SK-N-SH treated with all-trans-retinoic acid at 6 μM for 48 hours (cell line): ENCODE results near the gene MEIS2.
A peak's percentile ranks its signal among the peaks of the same experiment; 100 is the strongest.

ENCODE experiments used
- ATAC-seq: fragments of 200-7000 bp; cut with Tn5 transposase; 3 replicates; pipeline ENCODE4 v1.9.1; 2020; ENCODE audit warnings: mild to moderate bottlenecking, moderate library complexity
- BACH2 ChIP-seq: fragments of 250-450 bp; sonication (Bioruptor Pico); IDR thresholded peaks from 2 replicates; pipeline ENCODE4 v1.9.0; 2021; ENCODE audit warnings: mild to moderate bottlenecking, borderline replicate concordance
- CSDC2 ChIP-seq: fragments of 250-450 bp; sonication (Bioruptor Pico); IDR thresholded peaks from 2 replicates; pipeline ENCODE4 v1.5.0; 2020; ENCODE audit warnings: mild to moderate bottlenecking, moderate library complexity
- ESRRG ChIP-seq: fragments of 250-450 bp; sonication (Bioruptor Pico); IDR thresholded peaks from 2 replicates; pipeline ENCODE4 v1.6.1; 2021; ENCODE audit warnings: mild to moderate bottlenecking
- GLIS3 ChIP-seq: fragments of 250-450 bp; sonication (Bioruptor Pico); IDR thresholded peaks from 2 replicates; pipeline ENCODE4 v1.5.0; 2020; ENCODE audit warnings: mild to moderate bottlenecking, moderate library complexity
- OSR1 ChIP-seq: fragments of 250-450 bp; sonication (Bioruptor Pico); IDR thresholded peaks from 2 replicates; pipeline ENCODE4 v1.8.0; 2022; ENCODE audit warnings: moderate library complexity, mild to moderate bottlenecking, inconsistent platforms
- PPARA ChIP-seq: fragments of 250-450 bp; sonication (Bioruptor Pico); IDR thresholded peaks from 2 replicates; pipeline ENCODE4 v1.5.0; 2020; ENCODE audit warnings: mild to moderate bottlenecking, borderline replicate concordance
- RARB ChIP-seq: fragments of 250-450 bp; sonication (Bioruptor Pico); IDR thresholded peaks from 2 replicates; pipeline ENCODE4 v1.8.0; 2021; ENCODE audit warnings: mild to moderate bottlenecking, moderate library complexity
- SNAI2 ChIP-seq: fragments of 250-450 bp; sonication (Bioruptor Pico); IDR thresholded peaks from 2 replicates; pipeline ENCODE4 v1.5.0; 2020; ENCODE audit warnings: mild to moderate bottlenecking, moderate library complexity
- TCF4 ChIP-seq: fragments of 250-450 bp; sonication (Bioruptor Pico); IDR thresholded peaks from 2 replicates; pipeline ENCODE4 v1.8.0; 2021; ENCODE audit warnings: mild to moderate bottlenecking, moderate library complexity, borderline replicate concordance
- TOX ChIP-seq: fragments of 250-450 bp; sonication (Bioruptor Pico); IDR thresholded peaks from 2 replicates; pipeline ENCODE4 v1.8.0; 2021; ENCODE audit warnings: mild to moderate bottlenecking, moderate library complexity, borderline replicate concordance
- ZC3H10 ChIP-seq: fragments of 250-450 bp; sonication (Bioruptor Pico); IDR thresholded peaks from 2 replicates; pipeline ENCODE4 v1.5.1; 2021; ENCODE audit warnings: mild to moderate bottlenecking, moderate library complexity
- ZFP30 ChIP-seq: fragments of 450-650 bp; formaldehyde crosslinking; IDR thresholded peaks from 2 replicates; pipeline ENCODE4 v1.5.0; 2022; ENCODE audit warnings: mild to moderate bottlenecking, moderate library complexity
- ZNF565 ChIP-seq: fragments of 450-650 bp; formaldehyde crosslinking; conservative IDR thresholded peaks from 2 replicates; pipeline ENCODE4 v1.5.0; 2020; ENCODE audit warnings: low read depth, mild to moderate bottlenecking, moderate library complexity
- ZNF70 ChIP-seq: fragments of 450-650 bp; formaldehyde crosslinking; IDR thresholded peaks from 2 replicates; pipeline ENCODE4 v1.5.0; 2020; ENCODE audit warnings: mild to moderate bottlenecking, moderate library complexity
- ZNF8 ChIP-seq: fragments of 450-650 bp; formaldehyde crosslinking; IDR thresholded peaks from 2 replicates; pipeline ENCODE4 v1.5.0; 2020; ENCODE audit warnings: mild to moderate bottlenecking, moderate library complexity
- TF ChIP-seq, protein P1 (sequence below): fragments of 250-450 bp; sonication (Bioruptor Pico); IDR thresholded peaks from 2 replicates; pipeline ENCODE4 v1.5.1; 2020; ENCODE audit warnings: low read depth, mild to moderate bottlenecking, moderate library complexity
- TF ChIP-seq, protein P2 (sequence below): fragments of 250-450 bp; sonication (Bioruptor Pico); IDR thresholded peaks from 2 replicates; pipeline ENCODE4 v1.5.1; 2021; ENCODE audit warnings: mild to moderate bottlenecking, moderate library complexity
- TF ChIP-seq, protein P3 (sequence below): fragments of 250-450 bp; sonication (Bioruptor Pico); IDR thresholded peaks from 2 replicates; pipeline ENCODE4 v1.8.0; 2021; ENCODE audit warnings: low read depth, mild to moderate bottlenecking, moderate library complexity, borderline replicate concordance
- TF ChIP-seq, protein P4 (sequence below): fragments of 250-450 bp; sonication (Bioruptor Pico); IDR thresholded peaks from 2 replicates; pipeline ENCODE4 v1.8.0; 2020; ENCODE audit warnings: mild to moderate bottlenecking, moderate library complexity, borderline replicate concordance

Gene MEIS2

DNA sequence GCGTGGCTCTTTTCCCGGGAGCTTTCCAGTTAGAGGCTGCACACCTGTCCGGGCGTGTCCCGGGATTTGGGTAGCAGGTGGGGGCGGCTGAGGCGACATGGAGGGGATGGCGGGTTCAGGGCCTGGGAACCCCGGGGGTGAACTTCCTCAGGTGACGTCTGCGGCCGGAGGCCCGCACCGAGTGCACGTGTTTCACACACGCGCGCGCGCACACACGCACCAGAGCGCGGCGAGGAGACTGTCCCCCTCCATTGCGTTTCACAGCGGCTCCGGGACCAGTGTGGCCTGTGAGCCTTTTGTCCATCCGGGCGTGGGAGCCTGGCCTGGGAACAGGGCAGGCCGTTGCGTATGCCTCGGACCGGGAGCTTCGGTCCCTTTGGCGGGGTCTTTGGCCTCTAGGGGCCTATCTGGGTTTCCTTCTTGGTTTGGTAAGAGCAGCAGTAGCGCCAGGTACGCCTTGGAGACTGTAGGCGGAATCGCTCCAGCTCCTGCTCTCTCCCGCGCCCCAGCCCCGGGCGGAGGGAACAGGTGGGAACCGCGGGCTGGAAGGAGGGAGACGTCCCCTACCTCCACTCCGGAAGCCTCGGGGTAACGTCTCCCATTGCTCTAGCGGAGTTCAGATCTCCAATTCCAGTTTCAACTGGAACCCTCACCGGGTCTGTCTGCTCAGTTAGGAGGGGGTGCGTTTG, 220.0 kb downstream of the MEIS2 start:
- TF ChIP-seq, protein P1, sequence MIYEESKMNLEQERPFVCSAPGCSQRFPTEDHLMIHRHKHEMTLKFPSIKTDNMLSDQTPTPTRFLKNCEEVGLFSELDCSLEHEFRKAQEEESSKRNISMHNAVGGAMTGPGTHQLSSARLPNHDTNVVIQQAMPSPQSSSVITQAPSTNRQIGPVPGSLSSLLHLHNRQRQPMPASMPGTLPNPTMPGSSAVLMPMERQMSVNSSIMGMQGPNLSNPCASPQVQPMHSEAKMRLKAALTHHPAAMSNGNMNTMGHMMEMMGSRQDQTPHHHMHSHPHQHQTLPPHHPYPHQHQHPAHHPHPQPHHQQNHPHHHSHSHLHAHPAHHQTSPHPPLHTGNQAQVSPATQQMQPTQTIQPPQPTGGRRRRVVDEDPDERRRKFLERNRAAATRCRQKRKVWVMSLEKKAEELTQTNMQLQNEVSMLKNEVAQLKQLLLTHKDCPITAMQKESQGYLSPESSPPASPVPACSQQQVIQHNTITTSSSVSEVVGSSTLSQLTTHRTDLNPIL (CRISPR knock-in tag): no peak
- TF ChIP-seq ZNF565 (CRISPR knock-in tag) (no peak), ZNF70 (CRISPR knock-in tag) (no peak), OSR1 (CRISPR knock-in tag) (no peak), SNAI2 (CRISPR knock-in tag) (no peak), RARB (CRISPR knock-in tag) (no peak), TOX (CRISPR knock-in tag) (no peak), CSDC2 (CRISPR knock-in tag) (no peak), PPARA (CRISPR knock-in tag) (no peak), ESRRG (CRISPR knock-in tag) (no peak), ZC3H10 (CRISPR knock-in tag) (no peak), BACH2 (CRISPR knock-in tag) (no peak)
- TF ChIP-seq, protein P2, sequence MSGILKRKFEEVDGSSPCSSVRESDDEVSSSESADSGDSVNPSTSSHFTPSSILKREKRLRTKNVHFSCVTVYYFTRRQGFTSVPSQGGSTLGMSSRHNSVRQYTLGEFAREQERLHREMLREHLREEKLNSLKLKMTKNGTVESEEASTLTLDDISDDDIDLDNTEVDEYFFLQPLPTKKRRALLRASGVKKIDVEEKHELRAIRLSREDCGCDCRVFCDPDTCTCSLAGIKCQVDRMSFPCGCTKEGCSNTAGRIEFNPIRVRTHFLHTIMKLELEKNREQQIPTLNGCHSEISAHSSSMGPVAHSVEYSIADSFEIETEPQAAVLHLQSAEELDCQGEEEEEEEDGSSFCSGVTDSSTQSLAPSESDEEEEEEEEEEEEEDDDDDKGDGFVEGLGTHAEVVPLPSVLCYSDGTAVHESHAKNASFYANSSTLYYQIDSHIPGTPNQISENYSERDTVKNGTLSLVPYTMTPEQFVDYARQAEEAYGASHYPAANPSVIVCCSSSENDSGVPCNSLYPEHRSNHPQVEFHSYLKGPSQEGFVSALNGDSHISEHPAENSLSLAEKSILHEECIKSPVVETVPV (CRISPR knock-in tag): no peak
- TF ChIP-seq, protein P3, sequence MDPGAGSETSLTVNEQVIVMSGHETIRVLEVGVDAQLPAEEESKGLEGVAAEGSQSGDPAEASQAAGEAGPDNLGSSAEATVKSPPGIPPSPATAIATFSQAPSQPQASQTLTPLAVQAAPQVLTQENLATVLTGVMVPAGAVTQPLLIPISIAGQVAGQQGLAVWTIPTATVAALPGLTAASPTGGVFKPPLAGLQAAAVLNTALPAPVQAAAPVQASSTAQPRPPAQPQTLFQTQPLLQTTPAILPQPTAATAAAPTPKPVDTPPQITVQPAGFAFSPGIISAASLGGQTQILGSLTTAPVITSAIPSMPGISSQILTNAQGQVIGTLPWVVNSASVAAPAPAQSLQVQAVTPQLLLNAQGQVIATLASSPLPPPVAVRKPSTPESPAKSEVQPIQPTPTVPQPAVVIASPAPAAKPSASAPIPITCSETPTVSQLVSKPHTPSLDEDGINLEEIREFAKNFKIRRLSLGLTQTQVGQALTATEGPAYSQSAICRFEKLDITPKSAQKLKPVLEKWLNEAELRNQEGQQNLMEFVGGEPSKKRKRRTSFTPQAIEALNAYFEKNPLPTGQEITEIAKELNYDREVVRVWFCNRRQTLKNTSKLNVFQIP (CRISPR knock-in tag): no peak
- ATAC-seq: no peak

DNA sequence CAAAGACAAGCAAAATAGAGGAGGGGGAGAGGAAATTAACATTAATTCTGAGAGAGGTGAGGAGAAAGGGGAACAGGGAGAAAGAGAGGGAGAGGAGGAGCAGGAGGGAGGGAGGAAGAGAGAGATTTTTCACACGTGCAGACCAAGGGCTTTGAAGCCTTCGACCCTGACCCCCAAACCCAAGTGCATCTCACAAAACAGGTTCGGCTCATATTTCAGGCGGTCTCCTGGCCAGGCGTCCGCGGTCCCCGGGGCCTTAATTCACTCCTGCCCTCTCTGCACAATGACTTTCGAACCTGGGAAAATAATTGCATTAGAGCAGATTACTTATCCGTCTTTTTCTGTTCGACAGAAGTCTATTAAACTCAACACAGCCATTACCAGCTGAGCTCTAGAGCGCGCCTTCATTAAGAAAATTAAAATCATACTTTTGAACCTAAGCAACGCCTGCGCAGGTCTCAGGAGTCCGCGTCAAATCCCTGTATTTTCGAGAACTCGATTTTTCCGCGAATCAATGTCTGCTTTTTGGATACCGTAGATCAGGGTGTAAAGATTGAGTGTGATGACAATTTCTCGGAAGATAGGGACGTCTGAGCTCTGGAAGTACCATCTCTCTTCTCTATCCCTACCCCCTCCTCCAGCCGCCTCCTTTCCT, 220.7 kb downstream of the MEIS2 start:
- ATAC-seq: no peak
- no peak for TF ChIP-seq TOX (CRISPR knock-in tag)

DNA sequence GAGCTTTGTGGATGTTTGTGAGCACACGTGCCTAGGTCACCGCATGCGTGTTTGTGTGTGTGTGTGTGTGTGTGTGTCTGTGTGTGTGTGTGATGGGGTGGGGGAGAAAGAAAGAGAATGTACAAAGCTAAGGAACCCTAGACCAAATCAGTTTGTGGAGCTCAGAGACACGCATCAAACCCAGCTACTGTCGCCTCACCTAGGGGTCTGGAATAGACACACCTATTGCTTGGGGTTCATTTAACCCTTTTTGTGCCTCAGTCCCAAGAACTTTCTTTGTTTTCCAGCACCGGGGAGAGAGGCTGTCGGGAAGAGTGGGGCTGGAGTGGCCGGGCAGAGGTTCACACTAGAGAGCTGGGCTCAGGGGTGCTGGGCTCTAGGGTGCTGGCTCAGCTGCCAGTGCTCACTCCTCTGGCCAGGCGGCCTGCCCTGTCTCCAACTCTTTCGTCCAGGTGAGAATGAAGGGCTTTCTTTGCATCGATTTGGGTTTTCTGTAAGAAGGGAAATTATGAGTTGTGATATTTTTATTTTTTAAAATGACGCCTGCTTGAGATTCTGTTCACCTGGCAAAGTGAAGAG, 221.6 kb downstream of the MEIS2 start:
- ATAC-seq: no peak
- TF ChIP-seq ZFP30 (CRISPR knock-in tag) (no peak), SNAI2 (CRISPR knock-in tag) (no peak), PPARA (CRISPR knock-in tag) (no peak)
- TF ChIP-seq, all 23 proteins: peak for 0

DNA sequence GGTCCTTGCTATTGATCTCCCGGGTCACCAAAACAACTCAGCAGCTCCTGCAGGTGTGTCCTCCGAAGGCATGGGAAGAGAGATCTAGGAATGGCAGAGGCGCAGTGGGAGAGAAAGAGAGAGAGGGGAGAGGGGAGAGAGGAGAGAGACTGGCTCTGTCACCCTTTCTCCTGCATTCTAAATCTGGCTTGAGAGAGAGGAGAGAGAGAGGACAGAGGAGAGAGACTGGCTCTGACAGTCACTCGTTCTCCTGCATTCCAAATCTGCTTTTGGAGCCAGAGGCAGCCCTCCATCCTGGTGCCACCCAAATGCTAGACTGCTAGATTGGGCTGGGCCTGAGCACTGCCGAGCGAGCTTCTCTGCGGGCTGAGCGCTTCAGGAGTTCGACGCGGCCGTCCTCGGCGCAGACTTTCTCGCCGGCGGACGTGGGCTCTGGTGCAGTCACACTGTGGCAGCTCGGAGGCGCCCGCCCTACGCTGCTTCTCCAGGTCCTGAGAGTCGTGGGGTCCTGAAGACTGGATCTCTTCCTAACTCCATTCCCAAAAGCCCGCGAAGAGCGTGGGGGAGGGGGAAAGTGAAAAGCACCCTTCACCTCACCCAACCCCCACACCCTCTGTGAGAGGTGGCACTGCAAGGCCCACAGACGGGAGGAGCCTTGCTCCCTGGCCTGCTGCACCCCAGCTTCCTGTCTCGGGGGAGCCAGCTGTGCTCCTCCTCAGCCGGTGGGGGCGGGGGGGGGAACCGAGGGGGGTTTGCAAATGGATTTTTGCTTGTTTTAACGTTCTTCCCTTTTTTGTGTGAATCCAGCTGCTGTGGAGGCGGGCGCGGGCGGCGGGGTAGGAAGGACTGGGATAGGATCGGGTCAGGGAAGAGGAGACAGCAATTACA, 222.3 kb downstream of the MEIS2 start:
- TF ChIP-seq SNAI2 (CRISPR knock-in tag): no peak
- TF ChIP-seq, protein P4, sequence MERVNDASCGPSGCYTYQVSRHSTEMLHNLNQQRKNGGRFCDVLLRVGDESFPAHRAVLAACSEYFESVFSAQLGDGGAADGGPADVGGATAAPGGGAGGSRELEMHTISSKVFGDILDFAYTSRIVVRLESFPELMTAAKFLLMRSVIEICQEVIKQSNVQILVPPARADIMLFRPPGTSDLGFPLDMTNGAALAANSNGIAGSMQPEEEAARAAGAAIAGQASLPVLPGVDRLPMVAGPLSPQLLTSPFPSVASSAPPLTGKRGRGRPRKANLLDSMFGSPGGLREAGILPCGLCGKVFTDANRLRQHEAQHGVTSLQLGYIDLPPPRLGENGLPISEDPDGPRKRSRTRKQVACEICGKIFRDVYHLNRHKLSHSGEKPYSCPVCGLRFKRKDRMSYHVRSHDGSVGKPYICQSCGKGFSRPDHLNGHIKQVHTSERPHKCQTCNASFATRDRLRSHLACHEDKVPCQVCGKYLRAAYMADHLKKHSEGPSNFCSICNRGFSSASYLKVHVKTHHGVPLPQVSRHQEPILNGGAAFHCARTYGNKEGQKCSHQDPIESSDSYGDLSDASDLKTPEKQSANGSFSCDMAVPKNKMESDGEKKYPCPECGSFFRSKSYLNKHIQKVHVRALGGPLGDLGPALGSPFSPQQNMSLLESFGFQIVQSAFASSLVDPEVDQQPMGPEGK: no peak
- TF ChIP-seq BACH2 (CRISPR knock-in tag): no peak
- no peak for TF ChIP-seq CSDC2 (CRISPR knock-in tag)
- TF ChIP-seq TOX (CRISPR knock-in tag): no peak
- TF ChIP-seq TCF4 (CRISPR knock-in tag): no peak
- TF ChIP-seq ZC3H10 (CRISPR knock-in tag): no peak
- TF ChIP-seq ZNF8 (CRISPR knock-in tag): no peak
- no peak for TF ChIP-seq GLIS3 (CRISPR knock-in tag)
- TF ChIP-seq ZNF70 (CRISPR knock-in tag): no peak
- TF ChIP-seq, protein P1 (CRISPR knock-in tag): no peak
- TF ChIP-seq, protein P3 (CRISPR knock-in tag): no peak
- TF ChIP-seq RARB (CRISPR knock-in tag): no peak
- ATAC-seq: peak; percentile 8
